ENCODE measurements around the gene WDR27.

DNA sequence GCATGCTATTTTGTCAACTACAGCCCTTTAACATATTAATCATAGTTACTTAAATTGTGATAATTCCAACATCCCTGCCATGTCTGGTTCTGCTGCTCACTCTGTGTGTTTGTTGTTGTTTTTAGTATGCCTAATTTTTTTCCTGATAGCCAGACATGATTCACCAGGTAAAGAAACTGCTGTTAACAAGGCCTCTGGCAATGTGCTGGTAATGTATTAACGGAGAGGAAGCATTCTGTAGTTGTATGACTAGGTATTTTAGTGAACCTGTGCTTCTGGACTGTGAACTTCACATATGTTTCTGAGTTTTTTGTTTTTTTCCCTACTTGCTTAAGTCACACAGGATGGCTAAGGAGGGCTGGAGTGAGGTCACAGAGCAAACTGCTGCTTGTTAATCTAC lies 44.7 kb upstream of the WDR27 start:
- TF ChIP-seq KLF16 (tag by site-specific recombination; IDR thresholded peaks at IDR 0.05): no peak
- no peak for TF ChIP-seq CTCF (tag by site-specific recombination; IDR thresholded peaks at IDR 0.05)
- TF ChIP-seq YY1 (tag by site-specific recombination; IDR thresholded peaks at IDR 0.05): no peak
- no peak for TF ChIP-seq ZBTB1 (tag by site-specific recombination; IDR thresholded peaks at IDR 0.05)
- TF ChIP-seq FEZF1 (tag by site-specific recombination; IDR thresholded peaks at IDR 0.05): no peak
- no peak for TF ChIP-seq ZNF426 (tag by site-specific recombination; IDR thresholded peaks at IDR 0.05)

All from HEK293 (cell line).